ENCODE data around the gene ARHGEF18. TPM values are rescaled to one million over a fixed set of nuclear protein-coding genes. Genes with fewer than 3 reads are reported as not detected.

The ARHGEF18 gene
- total and polyA plus RNA-seq, 2 experiments from 2014 or later, result 9.5 to 33.8 TPM

GRCh38 chr19:7385062-7385461, 36.3 kb downstream of the ARHGEF18 start:
- no peaks in the 10 kb centered on the region for H4K20me1 ChIP-seq (ENCODE audit: insufficient read depth)
- no peaks in the 10 kb centered on the region for H3K36me3 ChIP-seq (ENCODE audit: low read depth)
- H3K27ac ChIP-seq, result no peak overlapping the region
- no peak overlapping the region for H3K9ac ChIP-seq
- no peak for DNase-seq
- no peaks in the 10 kb centered on the region for H3K27me3 ChIP-seq (replicated peaks; ENCODE audit: insufficient read depth)
- no peaks in the 10 kb centered on the region for H3K4me1 ChIP-seq (ENCODE audit: insufficient read depth)
- 87 to 96% methylated on average over 5 of the region's 5 CpGs for WGBS, 2 experiments (ENCODE audit: low coverage in 1 of 2, low lambda C conversion rate in 2 of 2, missing lambda C conversion rate in 2 of 2)
- no peaks in the 10 kb centered on the region for H3K9me2 ChIP-seq (ENCODE audit: insufficient read depth)
- no peaks in the 10 kb centered on the region for H3F3A ChIP-seq (ENCODE audit: insufficient read depth)
- H3K4me3 ChIP-seq, result no peak overlapping the region
- H3K79me2 ChIP-seq (ENCODE audit: insufficient read depth), result no peaks in the 10 kb centered on the region
- H3K4me2 ChIP-seq (ENCODE audit: unreplicated experiment), result no peak overlapping the region
- no peak overlapping the region for H2AFZ ChIP-seq
- H3K9me3 ChIP-seq (ENCODE audit: low read depth), result no peaks in the 10 kb centered on the region
- no peak for TF ChIP-seq EZH2 (IDR thresholded peaks at IDR 0.05; ENCODE audit: insufficient read depth, poor library complexity, severe bottlenecking)
- no peak for TF ChIP-seq EZH2phosphoT487 (IDR thresholded peaks at IDR 0.05; ENCODE audit: insufficient read depth, low read depth)
- in situ Hi-C loops (cut with MboI), result no loop called here

- no peak overlapping the region for H3K4me3 ChIP-seq
- no peak overlapping the region for H3K9ac ChIP-seq
- no peaks in the 10 kb centered on the region for H3K36me3 ChIP-seq (ENCODE audit: low read depth)
- no peaks in the 10 kb centered on the region for H3K9me3 ChIP-seq (ENCODE audit: low read depth)
- no peak overlapping the region for H3K4me2 ChIP-seq (ENCODE audit: unreplicated experiment)
- in situ Hi-C loops (cut with MboI), result no loop called here
- H3K4me1 ChIP-seq (ENCODE audit: insufficient read depth), result no peaks in the 10 kb centered on the region
- H3K79me2 ChIP-seq (ENCODE audit: insufficient read depth), result no peaks in the 10 kb centered on the region
- WGBS, 2 experiments (ENCODE audit: low coverage in 1 of 2, low lambda C conversion rate in 2 of 2, missing lambda C conversion rate in 2 of 2), result 64 to 65% methylated on average over 9 of the region's 9 CpGs
- TF ChIP-seq EZH2phosphoT487 (IDR thresholded peaks at IDR 0.05; ENCODE audit: insufficient read depth, low read depth) (no peak), EZH2 (IDR thresholded peaks at IDR 0.05; ENCODE audit: insufficient read depth, poor library complexity, severe bottlenecking) (no peak)
- no peaks in the 10 kb centered on the region for H4K20me1 ChIP-seq (ENCODE audit: insufficient read depth)
- H3K9me2 ChIP-seq (ENCODE audit: insufficient read depth), result no peaks in the 10 kb centered on the region
- no peak overlapping the region for H2AFZ ChIP-seq
- no peaks in the 10 kb centered on the region for H3F3A ChIP-seq (ENCODE audit: insufficient read depth)
- no peaks in the 10 kb centered on the region for H3K27me3 ChIP-seq (replicated peaks; ENCODE audit: insufficient read depth)
- DNase-seq, result no peak
- H3K27ac ChIP-seq, result no peak overlapping the region
Observed at GRCh38 chr19:7386308-7386707, 37.6 kb downstream of the ARHGEF18 start.

GRCh38 chr19:7386769-7387168, 38.0 kb downstream of the ARHGEF18 start:
- no peak for TF ChIP-seq EZH2 (IDR thresholded peaks at IDR 0.05; ENCODE audit: insufficient read depth, poor library complexity, severe bottlenecking)
- no peak for TF ChIP-seq EZH2phosphoT487 (IDR thresholded peaks at IDR 0.05; ENCODE audit: insufficient read depth, low read depth)
- no peaks in the 10 kb centered on the region for H3K27me3 ChIP-seq (replicated peaks; ENCODE audit: insufficient read depth)
- no peaks in the 10 kb centered on the region for H3K79me2 ChIP-seq (ENCODE audit: insufficient read depth)
- H3K36me3 ChIP-seq (ENCODE audit: low read depth), result no peaks in the 10 kb centered on the region
- no peaks in the 10 kb centered on the region for H3K9me3 ChIP-seq (ENCODE audit: low read depth)
- WGBS, 2 experiments (ENCODE audit: low coverage in 1 of 2, low lambda C conversion rate in 2 of 2, missing lambda C conversion rate in 2 of 2), result 81 to 93% methylated on average over 8 of the region's 8 CpGs
- DNase-seq, result no peak
- in situ Hi-C loops (cut with MboI), result no loop called here
- H3K4me1 ChIP-seq (ENCODE audit: insufficient read depth), result no peaks in the 10 kb centered on the region
- no peak overlapping the region for H3K4me3 ChIP-seq
- H3K27ac ChIP-seq, result no peak overlapping the region
- H3F3A ChIP-seq (ENCODE audit: insufficient read depth), result no peaks in the 10 kb centered on the region
- no peak overlapping the region for H3K4me2 ChIP-seq (ENCODE audit: unreplicated experiment)
- no peak overlapping the region for H2AFZ ChIP-seq
- H4K20me1 ChIP-seq (ENCODE audit: insufficient read depth), result no peaks in the 10 kb centered on the region
- no peaks in the 10 kb centered on the region for H3K9me2 ChIP-seq (ENCODE audit: insufficient read depth)
- no peak overlapping the region for H3K9ac ChIP-seq

GRCh38 chr19:7391218-7391670, 42.5 kb downstream of the ARHGEF18 start:
- H3K4me2 ChIP-seq (ENCODE audit: unreplicated experiment), result no peak overlapping the region
- no peak overlapping the region for H2AFZ ChIP-seq
- in situ Hi-C loops (cut with MboI), result no loop called here
- H3K27me3 ChIP-seq (replicated peaks; ENCODE audit: insufficient read depth), result no peaks in the 10 kb centered on the region
- H4K20me1 ChIP-seq (ENCODE audit: insufficient read depth), result no peaks in the 10 kb centered on the region
- H3K4me3 ChIP-seq, result no peak overlapping the region
- H3K4me1 ChIP-seq (ENCODE audit: insufficient read depth), result peaks cover 6% of the 10 kb centered on the region; the same call in 1 of the 2 replicates
- H3K36me3 ChIP-seq (ENCODE audit: low read depth), result no peaks in the 10 kb centered on the region
- no peak for TF ChIP-seq EZH2phosphoT487 (IDR thresholded peaks at IDR 0.05; ENCODE audit: insufficient read depth, low read depth)
- TF ChIP-seq EZH2 (IDR thresholded peaks at IDR 0.05; ENCODE audit: insufficient read depth, poor library complexity, severe bottlenecking), result no peak
- 89 to 91% methylated on average over 14 of the region's 14 CpGs for WGBS, 2 experiments (ENCODE audit: low coverage in 1 of 2, low lambda C conversion rate in 2 of 2, missing lambda C conversion rate in 2 of 2)
- no peaks in the 10 kb centered on the region for H3K9me3 ChIP-seq (ENCODE audit: low read depth)
- H3K27ac ChIP-seq, result no peak overlapping the region
- DNase-seq, result no peak
- H3K79me2 ChIP-seq (ENCODE audit: insufficient read depth), result peaks cover 13% of the 10 kb centered on the region
- no peaks in the 10 kb centered on the region for H3F3A ChIP-seq (ENCODE audit: insufficient read depth)
- H3K9me2 ChIP-seq (ENCODE audit: insufficient read depth), result no peaks in the 10 kb centered on the region
- H3K9ac ChIP-seq, result no peak overlapping the region

GRCh38 chr19:7393459-7393858, 44.7 kb downstream of the ARHGEF18 start:
- peaks cover 35% of the 10 kb centered on the region for H3K79me2 ChIP-seq (ENCODE audit: insufficient read depth)
- no peaks in the 10 kb centered on the region for H4K20me1 ChIP-seq (ENCODE audit: insufficient read depth)
- no peaks in the 10 kb centered on the region for H3F3A ChIP-seq (ENCODE audit: insufficient read depth)
- no peak for TF ChIP-seq EZH2phosphoT487 (IDR thresholded peaks at IDR 0.05; ENCODE audit: insufficient read depth, low read depth)
- no peak for TF ChIP-seq EZH2 (IDR thresholded peaks at IDR 0.05; ENCODE audit: insufficient read depth, poor library complexity, severe bottlenecking)
- H3K4me1 ChIP-seq (ENCODE audit: insufficient read depth), result peaks cover 12% of the 10 kb centered on the region; the same call in 1 of the 2 replicates
- no peak overlapping the region for H3K4me3 ChIP-seq
- 26 to 32% methylated on average over 2 of the region's 2 CpGs for WGBS, 2 experiments (ENCODE audit: low coverage in 1 of 2, low lambda C conversion rate in 2 of 2, missing lambda C conversion rate in 2 of 2)
- DNase-seq, result no peak
- no peak overlapping the region for H3K4me2 ChIP-seq (ENCODE audit: unreplicated experiment)
- H3K36me3 ChIP-seq (ENCODE audit: low read depth), result no peaks in the 10 kb centered on the region
- no peaks in the 10 kb centered on the region for H3K27me3 ChIP-seq (replicated peaks; ENCODE audit: insufficient read depth)
- no peaks in the 10 kb centered on the region for H3K9me2 ChIP-seq (ENCODE audit: insufficient read depth)
- H2AFZ ChIP-seq, result no peak overlapping the region
- in situ Hi-C loops (cut with MboI), result no loop called here
- H3K9me3 ChIP-seq (ENCODE audit: low read depth), result no peaks in the 10 kb centered on the region
- H3K9ac ChIP-seq, result no peak overlapping the region
- H3K27ac ChIP-seq, result no peak overlapping the region

Data from GM23248 (cell line).